SK-N-SH (cell line): ENCODE data around the gene NDUFA1. TPM values are rescaled to one million over a fixed set of nuclear protein-coding genes. Genes with fewer than 3 reads are reported as not detected.

Source experiments
- CTCF ChIA-PET: fragments of 300-600, 350-600 bp; formaldehyde crosslinking; extraction: SDS; loops from one replicate; lab custom pipeline; 2021; lab: Yijun Ruan, JAX
- POLR2A ChIA-PET: fragments of 350-600 bp; sonication (Branson Sonifier 250); formaldehyde crosslinking; extraction: SDS; loops from one replicate; lab custom pipeline; 2020; ENCODE audit warnings: antibody characterized with exemption, inconsistent platforms; lab: Yijun Ruan, JAX
- DNase-seq: peaks from one replicate; pipeline ENCODE4 v3.0.0; 2012
- H2AFZ ChIP-seq: fragments of 200-600 bp; sonication (generic); 2 replicates; pipeline ENCODE4 v1.8.1; 2016; ENCODE audit warnings: antibody characterized with exemption, mild to moderate bottlenecking, low read depth
- H3F3A ChIP-seq: fragments of 200-600 bp; sonication (generic); replicated peaks from 2 replicates; pipeline ENCODE3; 2016; ENCODE audit warnings: antibody characterized with exemption, mild to moderate bottlenecking; ENCODE audit not compliant: insufficient read depth
- H3K27ac ChIP-seq, 2 experiments: fragments of 200-500 bp in 1 of 2; fragments of 200-600 bp in 1 of 2; sonication (Bioruptor generic) in 1 of 2; sonication (generic), shearing (Covaris generic) in 1 of 2; 2 replicates each; pipeline versions ENCODE4 v1.5.1 to v1.6.1; 2014 to 2016; ENCODE audit warnings: low read depth in 2 of 2, inconsistent platforms in 1 of 2, low read length in 1 of 2, mild to moderate bottlenecking in 1 of 2, mixed read lengths in 1 of 2
- H3K27me3 ChIP-seq: fragments of 200-600 bp; sonication (generic), shearing (Covaris generic); 2 replicates; pipeline ENCODE4 v1.6.1; 2016; ENCODE audit warnings: mixed run types; ENCODE audit not compliant: insufficient read depth
- H3K36me3 ChIP-seq, 2 experiments: fragments of 200-500 bp in 1 of 2; fragments of 200-600 bp in 1 of 2; sonication (Bioruptor generic) in 1 of 2; sonication (generic) in 1 of 2; replicated peaks in 1 of 2; 2 replicates each; pipeline versions ENCODE3 to v1.5.1; 2014 to 2016; ENCODE audit warnings: low read length in 1 of 2, mild to moderate bottlenecking in 1 of 2; ENCODE audit not compliant: insufficient read depth in 2 of 2, control insufficient read depth in 1 of 2
- H3K4me1 ChIP-seq, 2 experiments: fragments of 200-500 bp in 1 of 2; fragments of 200-600 bp in 1 of 2; sonication (Bioruptor generic) in 1 of 2; sonication (generic), shearing (Covaris generic) in 1 of 2; 2 replicates each; pipeline versions ENCODE4 v1.5.1 to v1.6.1; 2014 to 2016; ENCODE audit warnings: low read depth in 1 of 2, low read length in 1 of 2, mixed run types in 1 of 2; ENCODE audit not compliant: insufficient read depth in 2 of 2, control insufficient read depth in 1 of 2
- H3K4me2 ChIP-seq: fragments of 200-600 bp; sonication (generic), shearing (Covaris generic); 2 replicates; pipeline ENCODE4 v1.6.1; 2017; ENCODE audit warnings: mixed run types
- H3K4me3 ChIP-seq, 2 experiments: fragments of 200-500 bp in 1 of 2; fragments of 200-600 bp in 1 of 2; sonication (Bioruptor generic) in 1 of 2; sonication (generic), shearing (Covaris generic) in 1 of 2; 2 replicates each; pipeline versions ENCODE4 v1.5.1 to v1.8.1; 2014 to 2016; ENCODE audit warnings: low read depth in 2 of 2, inconsistent platforms in 1 of 2, low read length in 1 of 2, mild to moderate bottlenecking in 1 of 2, mixed read lengths in 1 of 2, moderate library complexity in 1 of 2
- H3K79me2 ChIP-seq: fragments of 200-600 bp; sonication (generic); 2 replicates; pipeline ENCODE4 v1.8.1; 2017; ENCODE audit warnings: mild to moderate bottlenecking; ENCODE audit not compliant: insufficient read depth
- H3K9ac ChIP-seq: fragments of 200-600 bp; sonication (generic); 2 replicates; pipeline ENCODE4 v1.6.1; 2017; ENCODE audit warnings: mixed run types
- H3K9me2 ChIP-seq: fragments of 200-600 bp; sonication (generic); 2 replicates; pipeline ENCODE4 v1.6.1; 2017; ENCODE audit warnings: mixed run types
- H3K9me3 ChIP-seq: fragments of 200-600 bp; sonication (generic); 2 replicates; pipeline ENCODE4 v1.6.1; 2017; ENCODE audit warnings: mixed run types, mild to moderate bottlenecking, moderate library complexity
- H4K20me1 ChIP-seq: fragments of 200-600 bp; sonication (generic); 2 replicates; pipeline ENCODE4 v1.6.1; 2017; ENCODE audit warnings: mild to moderate bottlenecking, mixed run types; ENCODE audit not compliant: insufficient read depth
- CHD2 ChIP-seq: fragments of 150-350 bp; IDR thresholded peaks from 2 replicates; pipeline ENCODE4 v1.6.1; 2018; ENCODE audit warnings: low read length; ENCODE audit not compliant: partially characterized antibody
- ELF1 ChIP-seq: IDR thresholded peaks from 2 replicates; pipeline ENCODE4 v1.4.0; 2012
- EP300 ChIP-seq, 2 experiments: IDR thresholded peaks; 2 replicates each; pipeline versions ENCODE4 v1.4.0 to v1.6.1; 2012; ENCODE audit warnings: borderline replicate concordance in 1 of 2, low read depth in 1 of 2, low read length in 1 of 2
- EZH2phosphoT487 ChIP-seq: fragments of 200-600 bp; sonication (generic); IDR thresholded peaks from 2 replicates; pipeline ENCODE4 v1.6.1; 2017; ENCODE audit warnings: low read depth, mixed run types, mild to moderate bottlenecking, antibody characterized with exemption, moderate library complexity, borderline replicate concordance
- FOXJ3 ChIP-seq: sonication (generic); formaldehyde crosslinking; IDR thresholded peaks from 2 replicates; pipeline ENCODE4 v1.5.1; 2020; ENCODE audit warnings: mild to moderate bottlenecking, missing genetic modification reagents
- FOXM1 ChIP-seq: IDR thresholded peaks from 2 replicates; pipeline ENCODE4 v1.4.0; 2012; ENCODE audit warnings: low read depth, mild to moderate bottlenecking
- GABPA ChIP-seq: IDR thresholded peaks from 2 replicates; pipeline ENCODE4 v1.4.0; 2012; ENCODE audit warnings: low read depth, mild to moderate bottlenecking
- GATA2 ChIP-seq: sonication (generic); formaldehyde crosslinking; IDR thresholded peaks from 2 replicates; pipeline ENCODE4 v1.5.0; 2020; ENCODE audit warnings: mild to moderate bottlenecking, missing genetic modification reagents
- JUND ChIP-seq: IDR thresholded peaks from 2 replicates; pipeline ENCODE4 v1.4.0; 2012
- MEF2A ChIP-seq: IDR thresholded peaks from 2 replicates; pipeline ENCODE4 v1.4.0; 2012; ENCODE audit warnings: low read depth, borderline replicate concordance
- MXI1 ChIP-seq: IDR thresholded peaks from 2 replicates; pipeline ENCODE4 v1.6.1; 2012; ENCODE audit warnings: mild to moderate bottlenecking, low read depth, low read length, improper control_type of control experiment
- POLR2AphosphoS5 ChIP-seq: IDR thresholded peaks from 2 replicates; pipeline ENCODE4 v1.6.1; 2012; ENCODE audit warnings: low read depth, low read length
- RCOR1 ChIP-seq: fragments of 150-350 bp; IDR thresholded peaks from 2 replicates; pipeline ENCODE4 v1.6.1; 2017; ENCODE audit warnings: antibody characterized with exemption, low read length
- RFX5 ChIP-seq: IDR thresholded peaks from 2 replicates; pipeline ENCODE4 v1.6.1; 2012; ENCODE audit warnings: mild to moderate bottlenecking, improper control_type of control experiment, low read length
- TAF1 ChIP-seq: IDR thresholded peaks from 2 replicates; pipeline ENCODE4 v1.6.1; 2012; ENCODE audit warnings: low read depth, mild to moderate bottlenecking, low read length, moderate library complexity, borderline replicate concordance
- TCF12 ChIP-seq: IDR thresholded peaks from 2 replicates; pipeline ENCODE4 v1.4.0; 2012
- YY1 ChIP-seq: IDR thresholded peaks from 2 replicates; pipeline ENCODE4 v1.4.0; 2012; ENCODE audit warnings: low read depth, mild to moderate bottlenecking
- WGBS: methylation state at CpG from one replicate; pipeline ENCODE4 v1.1.6; 2017; ENCODE audit warnings: low lambda C conversion rate; 5-methylcytosine and 5-hydroxymethylcytosine counted together
- polyA plus RNA-seq, 3 experiments: library from polyadenylated mRNA; depleted of rRNA; stranded (reverse); fragments of >200 nt; gene quantifications; 2 replicates each; pipeline ENCODE4 v1.2.3, GENCODE V29; 2012
- TF ChIP-seq, protein P1 (sequence below): IDR thresholded peaks from 2 replicates; pipeline ENCODE4 v1.4.0; 2012; ENCODE audit warnings: low read depth, borderline replicate concordance
- TF ChIP-seq, protein P2 (sequence below): IDR thresholded peaks from 2 replicates; pipeline ENCODE4 v1.4.0; 2012; ENCODE audit warnings: low read depth, borderline replicate concordance
- TF ChIP-seq, protein P3 (sequence below): fragments of 200-600 bp; sonication (generic); IDR thresholded peaks from 2 replicates; pipeline ENCODE4 v1.6.1; 2017; ENCODE audit warnings: antibody characterized with exemption, mild to moderate bottlenecking, moderate library complexity
- TF ChIP-seq, protein P4 (sequence below): fragments of 150-350 bp; IDR thresholded peaks from 2 replicates; pipeline ENCODE4 v1.6.1; 2016; ENCODE audit warnings: mild to moderate bottlenecking, low read depth, low read length

Gene NDUFA1
- polyA plus RNA-seq, 1 of the 3 experiments (the other 2 are of a cell fraction), result 101 TPM

DNA sequence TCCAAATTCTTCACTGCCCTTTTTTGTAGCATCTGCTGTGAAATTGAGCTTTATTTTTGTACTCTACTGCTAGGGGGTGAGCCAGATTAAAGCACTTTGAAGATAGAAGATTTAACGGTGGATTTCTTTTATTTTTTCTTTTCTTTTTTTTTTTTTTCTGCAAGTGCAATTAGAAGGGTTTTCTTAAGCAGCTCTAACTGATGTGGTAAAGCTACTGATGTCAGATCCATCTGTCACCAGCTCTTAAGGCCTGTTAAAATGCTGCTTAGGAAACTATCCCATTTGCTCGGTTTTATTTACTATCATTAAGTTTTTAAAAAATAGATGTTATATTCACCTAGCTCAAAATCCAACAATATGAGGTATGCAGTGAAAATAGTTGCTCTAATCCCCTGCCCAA is 7.1 kb downstream of the NDUFA1 start:
- no peaks in the 10 kb centered on the region; a peak in 1 of 4 replicates for H3K4me1 ChIP-seq
- H3K9me3 ChIP-seq, result no peaks in the 10 kb centered on the region
- H3K9me2 ChIP-seq, result no peaks in the 10 kb centered on the region
- DNase-seq, result no peak
- TF ChIP-seq RFX5 (no peak), JUND (no peak), GABPA (no peak), ELF1 (no peak), EP300 (IDR thresholded peaks at IDR 0.05; ENCODE audit: borderline replicate concordance in 1 of 2, low read depth in 1 of 2, low read length in 1 of 2) (no peak), MXI1 (no peak), GATA2 (CRISPR knock-in tag) (no peak), CHD2 (no peak), POLR2AphosphoS5 (no peak)
- TF ChIP-seq, protein P1, sequence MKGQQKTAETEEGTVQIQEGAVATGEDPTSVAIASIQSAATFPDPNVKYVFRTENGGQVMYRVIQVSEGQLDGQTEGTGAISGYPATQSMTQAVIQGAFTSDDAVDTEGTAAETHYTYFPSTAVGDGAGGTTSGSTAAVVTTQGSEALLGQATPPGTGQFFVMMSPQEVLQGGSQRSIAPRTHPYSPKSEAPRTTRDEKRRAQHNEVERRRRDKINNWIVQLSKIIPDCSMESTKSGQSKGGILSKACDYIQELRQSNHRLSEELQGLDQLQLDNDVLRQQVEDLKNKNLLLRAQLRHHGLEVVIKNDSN, result no peak
- TF ChIP-seq, protein P2, sequence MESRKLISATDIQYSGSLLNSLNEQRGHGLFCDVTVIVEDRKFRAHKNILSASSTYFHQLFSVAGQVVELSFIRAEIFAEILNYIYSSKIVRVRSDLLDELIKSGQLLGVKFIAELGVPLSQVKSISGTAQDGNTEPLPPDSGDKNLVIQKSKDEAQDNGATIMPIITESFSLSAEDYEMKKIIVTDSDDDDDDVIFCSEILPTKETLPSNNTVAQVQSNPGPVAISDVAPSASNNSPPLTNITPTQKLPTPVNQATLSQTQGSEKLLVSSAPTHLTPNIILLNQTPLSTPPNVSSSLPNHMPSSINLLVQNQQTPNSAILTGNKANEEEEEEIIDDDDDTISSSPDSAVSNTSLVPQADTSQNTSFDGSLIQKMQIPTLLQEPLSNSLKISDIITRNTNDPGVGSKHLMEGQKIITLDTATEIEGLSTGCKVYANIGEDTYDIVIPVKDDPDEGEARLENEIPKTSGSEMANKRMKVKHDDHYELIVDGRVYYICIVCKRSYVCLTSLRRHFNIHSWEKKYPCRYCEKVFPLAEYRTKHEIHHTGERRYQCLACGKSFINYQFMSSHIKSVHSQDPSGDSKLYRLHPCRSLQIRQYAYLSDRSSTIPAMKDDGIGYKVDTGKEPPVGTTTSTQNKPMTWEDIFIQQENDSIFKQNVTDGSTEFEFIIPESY, result no peak
- H4K20me1 ChIP-seq, result no peaks in the 10 kb centered on the region
- peaks cover 17% of the 10 kb centered on the region; the same call in 1 of the 2 replicates for H3K79me2 ChIP-seq
- CTCF ChIA-PET, result interaction anchor here (0.6 to 2.5 kb wide), 3 partner anchors 9 to 94 kb away, joined by 3 to 7 read pairs (median 7); partner anchors contain the start of gene AKAP14
- WGBS, result 42% methylated on average over 2 of the region's 2 CpGs
- no peak overlapping the region for H3K27ac ChIP-seq
- no peaks in the 10 kb centered on the region; the same call in 1 of the 2 replicates for H3K27me3 ChIP-seq
- no peak overlapping the region for H3K9ac ChIP-seq
- peaks cover 3% of the 10 kb centered on the region for H3F3A ChIP-seq
- no peak overlapping the region for H3K4me3 ChIP-seq
- no peak overlapping the region for H2AFZ ChIP-seq
- H3K36me3 ChIP-seq, result peaks cover 3 to 9% of the 10 kb centered on the region in 2 experiments
- H3K4me2 ChIP-seq, result no peak overlapping the region
- POLR2A ChIA-PET, result no interaction called here

DNA sequence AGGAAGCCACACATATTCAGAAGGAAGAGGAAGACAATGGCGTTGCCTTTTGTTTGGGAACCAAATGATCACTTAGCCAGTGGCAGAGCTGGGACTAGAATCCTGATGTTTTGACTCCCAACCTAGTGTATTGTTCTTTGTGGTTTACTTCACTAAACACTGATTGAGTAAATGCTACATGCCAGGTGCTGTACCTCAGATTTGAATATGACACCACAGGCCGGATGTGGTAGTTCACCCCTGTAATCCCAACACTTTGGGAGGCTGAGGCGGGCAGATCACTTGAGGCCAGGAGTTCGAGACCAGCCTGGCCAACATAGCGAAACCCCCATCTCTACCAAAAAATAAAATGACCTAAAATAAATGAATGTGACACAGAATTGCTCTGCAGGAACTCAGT is 8.4 kb downstream of the NDUFA1 start:
- Histone ChIP-seq H2AFZ (no peak overlapping the region), H3K79me2 (peaks cover 8% of the 10 kb centered on the region; the same call in 1 of the 2 replicates), H3K9me3 (no peaks in the 10 kb centered on the region), H3F3A (peaks cover 3% of the 10 kb centered on the region), H3K36me3 (peaks cover 3 to 9% of the 10 kb centered on the region in 2 experiments), H3K4me3 (no peak overlapping the region), H3K27me3 (no peaks in the 10 kb centered on the region; the same call in 1 of the 2 replicates), H4K20me1 (no peaks in the 10 kb centered on the region), H3K9ac (no peak overlapping the region), H3K4me1 (no peaks in the 10 kb centered on the region; a peak in 1 of 4 replicates), H3K9me2 (no peaks in the 10 kb centered on the region), H3K27ac (no peak overlapping the region), H3K4me2 (no peak overlapping the region)
- CTCF ChIA-PET, result interaction anchor here (0.9 to 2.5 kb wide), 7 partner anchors 10 to 197 kb away, joined by 3 to 7 read pairs (median 3); partner anchors contain the start of genes AKAP14 and UPF3B
- WGBS, result 39% methylated on average over 4 of the region's 5 CpGs
- TF ChIP-seq FOXJ3 (CRISPR knock-in tag) (no peak), TAF1 (no peak), ELF1 (no peak), GABPA (no peak), YY1 (no peak), TCF12 (no peak), EZH2phosphoT487 (no peak), FOXM1 (no peak), GATA2 (CRISPR knock-in tag) (no peak), MEF2A (no peak), RCOR1 (no peak)
- TF ChIP-seq, protein P3, sequence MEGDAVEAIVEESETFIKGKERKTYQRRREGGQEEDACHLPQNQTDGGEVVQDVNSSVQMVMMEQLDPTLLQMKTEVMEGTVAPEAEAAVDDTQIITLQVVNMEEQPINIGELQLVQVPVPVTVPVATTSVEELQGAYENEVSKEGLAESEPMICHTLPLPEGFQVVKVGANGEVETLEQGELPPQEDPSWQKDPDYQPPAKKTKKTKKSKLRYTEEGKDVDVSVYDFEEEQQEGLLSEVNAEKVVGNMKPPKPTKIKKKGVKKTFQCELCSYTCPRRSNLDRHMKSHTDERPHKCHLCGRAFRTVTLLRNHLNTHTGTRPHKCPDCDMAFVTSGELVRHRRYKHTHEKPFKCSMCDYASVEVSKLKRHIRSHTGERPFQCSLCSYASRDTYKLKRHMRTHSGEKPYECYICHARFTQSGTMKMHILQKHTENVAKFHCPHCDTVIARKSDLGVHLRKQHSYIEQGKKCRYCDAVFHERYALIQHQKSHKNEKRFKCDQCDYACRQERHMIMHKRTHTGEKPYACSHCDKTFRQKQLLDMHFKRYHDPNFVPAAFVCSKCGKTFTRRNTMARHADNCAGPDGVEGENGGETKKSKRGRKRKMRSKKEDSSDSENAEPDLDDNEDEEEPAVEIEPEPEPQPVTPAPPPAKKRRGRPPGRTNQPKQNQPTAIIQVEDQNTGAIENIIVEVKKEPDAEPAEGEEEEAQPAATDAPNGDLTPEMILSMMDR, result no peak
- TF ChIP-seq, protein P2, result no peak
- TF ChIP-seq, protein P4, sequence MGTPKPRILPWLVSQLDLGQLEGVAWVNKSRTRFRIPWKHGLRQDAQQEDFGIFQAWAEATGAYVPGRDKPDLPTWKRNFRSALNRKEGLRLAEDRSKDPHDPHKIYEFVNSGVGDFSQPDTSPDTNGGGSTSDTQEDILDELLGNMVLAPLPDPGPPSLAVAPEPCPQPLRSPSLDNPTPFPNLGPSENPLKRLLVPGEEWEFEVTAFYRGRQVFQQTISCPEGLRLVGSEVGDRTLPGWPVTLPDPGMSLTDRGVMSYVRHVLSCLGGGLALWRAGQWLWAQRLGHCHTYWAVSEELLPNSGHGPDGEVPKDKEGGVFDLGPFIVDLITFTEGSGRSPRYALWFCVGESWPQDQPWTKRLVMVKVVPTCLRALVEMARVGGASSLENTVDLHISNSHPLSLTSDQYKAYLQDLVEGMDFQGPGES, result no peak
- POLR2A ChIA-PET, result no interaction called here
- DNase-seq, result no peak
